ENCODE measurements around the gene TRIP12. TPM values are rescaled to one million over a fixed set of nuclear protein-coding genes. Genes with fewer than 3 reads are reported as not detected.
"Not testable (repeated sequence)": the region's sequence is repeated elsewhere in the genome, so short reads cannot be mapped to it uniquely, and the experiment has no call there.

TRIP12 gene
- polyA plus RNA-seq, 1 donor, result 172 TPM

GRCh38 chr2:229920011-229920641 is 1.7 kb downstream of the TRIP12 start:
- DNase-seq (ENCODE audit: low read depth), result no peak

GRCh38 chr2:229917793-229918192 is 4.0 kb downstream of the TRIP12 start:
- no peak for DNase-seq (ENCODE audit: low read depth)

- DNase-seq (ENCODE audit: low read depth), result no peak
Measured at GRCh38 chr2:229914171-229914570, 7.6 kb downstream of the TRIP12 start.

- no peak for DNase-seq (ENCODE audit: low read depth)
Measured at GRCh38 chr2:229910832-229911412, 10.9 kb downstream of the TRIP12 start.

- no peak for DNase-seq (ENCODE audit: low read depth)
Measured at GRCh38 chr2:229910147-229910831, 11.5 kb downstream of the TRIP12 start.

- DNase-seq (ENCODE audit: low read depth), result no peak
Measured at GRCh38 chr2:229909090-229909489, 12.7 kb downstream of the TRIP12 start.

GRCh38 chr2:229905601-229906000 is 16.2 kb downstream of the TRIP12 start:
- DNase-seq (ENCODE audit: low read depth), result no peak

GRCh38 chr2:229903037-229903436 is 18.8 kb downstream of the TRIP12 start:
- DNase-seq (ENCODE audit: low read depth), result no peak

- DNase-seq (ENCODE audit: low read depth), result no peak
Measured at GRCh38 chr2:229901819-229902218, 20.0 kb downstream of the TRIP12 start.

GRCh38 chr2:229900514-229900913 is 21.3 kb downstream of the TRIP12 start:
- not testable (repeated sequence) for DNase-seq (ENCODE audit: low read depth)

- no peak for DNase-seq (ENCODE audit: low read depth)
Measured at GRCh38 chr2:229900012-229900411, 21.8 kb downstream of the TRIP12 start.

- no peak for DNase-seq (ENCODE audit: low read depth)
Measured at GRCh38 chr2:229899604-229900003, 22.2 kb downstream of the TRIP12 start.

GRCh38 chr2:229896857-229897256 is 25.0 kb downstream of the TRIP12 start:
- DNase-seq (ENCODE audit: low read depth), result no peak

- no peak for DNase-seq (ENCODE audit: low read depth)
Measured at GRCh38 chr2:229889023-229889422, 32.8 kb downstream of the TRIP12 start.

GRCh38 chr2:229888031-229888430 is 33.8 kb downstream of the TRIP12 start:
- no peak for DNase-seq (ENCODE audit: low read depth)

GRCh38 chr2:229887441-229887840 is 34.4 kb downstream of the TRIP12 start:
- DNase-seq (ENCODE audit: low read depth), result no peak

- DNase-seq (ENCODE audit: low read depth), result no peak
Measured at GRCh38 chr2:229884775-229885699, 36.8 kb downstream of the TRIP12 start.

GRCh38 chr2:229882583-229882982 is 39.2 kb downstream of the TRIP12 start:
- no peak for DNase-seq (ENCODE audit: low read depth)

GRCh38 chr2:229880892-229881586 is 40.8 kb downstream of the TRIP12 start:
- no peak for DNase-seq (ENCODE audit: low read depth)

GRCh38 chr2:229879191-229879950 is 42.4 kb downstream of the TRIP12 start:
- no peak for DNase-seq (ENCODE audit: low read depth)

- DNase-seq (ENCODE audit: low read depth), result no peak
Measured at GRCh38 chr2:229875549-229875948, 46.3 kb downstream of the TRIP12 start.

Data from forelimb muscle (tissue), 1 donor.